ENCODE data around the gene ST6GAL1. TPM values are rescaled to one million over a fixed set of nuclear protein-coding genes. Genes with fewer than 3 reads are reported as not detected.
A peak's percentile ranks its signal among the peaks of the same experiment; 100 is the strongest.

ST6GAL1 gene
- total RNA-seq, 1 experiment from 2014 or later: 74.2 TPM

DNA sequence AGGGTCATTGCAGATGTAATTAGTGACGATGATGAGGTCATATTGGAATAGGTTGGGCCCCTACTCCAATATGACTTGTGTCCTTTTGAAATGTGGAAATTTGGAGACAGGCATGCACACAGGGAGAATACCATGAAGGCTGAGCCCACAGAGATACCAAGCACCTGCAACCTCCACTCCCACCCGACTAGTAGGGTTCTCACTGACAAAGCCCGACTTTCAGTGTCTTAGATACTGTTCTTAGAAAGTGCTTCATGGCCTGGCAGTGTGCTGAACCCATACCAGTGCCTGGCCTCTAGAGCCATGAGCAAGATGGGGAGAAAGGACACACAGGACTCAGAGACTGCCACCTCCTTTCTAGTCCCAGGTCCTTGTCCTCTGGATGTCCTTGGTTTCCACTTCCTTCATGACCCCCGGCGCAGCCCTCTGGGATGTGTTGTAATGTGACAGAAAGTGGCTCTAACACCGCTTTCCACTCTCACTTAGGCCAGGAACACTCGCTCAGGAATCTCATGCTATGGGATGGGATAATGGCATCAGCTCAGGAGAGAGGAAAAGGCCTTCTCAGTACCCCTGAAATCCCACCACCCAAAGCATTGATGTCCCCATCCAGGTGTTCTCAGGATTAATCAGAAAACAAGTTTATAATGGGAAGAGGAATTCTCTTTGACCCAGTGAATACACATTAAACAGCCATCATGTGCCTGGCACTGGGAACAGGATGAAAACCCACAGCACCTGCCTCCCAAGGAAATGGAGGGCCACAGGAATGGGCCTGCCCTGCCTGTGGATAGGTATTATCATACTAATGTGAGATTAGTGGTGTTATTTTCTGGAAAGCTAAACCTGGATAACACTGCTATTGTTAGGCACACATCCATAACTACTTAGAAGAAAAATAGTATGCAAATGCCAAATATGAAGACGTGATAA lies 149.0 kb downstream of the ST6GAL1 start:
- intact Hi-C loops (cut with micrococcal nuclease; ENCODE audit: unreplicated experiment): no loop called here
- no TSS peak for BruUV-seq (replicated peaks)
- ChIA-PET POLR2A (ENCODE audit: low non-redundant PET) (no interaction called here), CTCF (interaction anchor here (0.6 kb wide), 1 partner anchor 141 kb away, joined by 4 read pairs; no protein-coding TSS in a partner anchor)
- peaks cover 20% of the 10 kb centered on the region for H3K4me1 ChIP-seq (ENCODE audit: insufficient read depth, low read length, poor library complexity, severe bottlenecking)
- peaks cover 15% of the 10 kb centered on the region for H3K36me3 ChIP-seq (ENCODE audit: insufficient read depth, low read length, poor library complexity, severe bottlenecking)
- H3K9me3 ChIP-seq (ENCODE audit: low read depth, low read length, poor library complexity, severe bottlenecking): no peaks in the 10 kb centered on the region
- no peak for DNase-seq (ENCODE audit: low spot score)
- H3K4me3 ChIP-seq (ENCODE audit: low read depth, low read length, poor library complexity, severe bottlenecking): no peak overlapping the region
- H3K27me3 ChIP-seq (replicated peaks; ENCODE audit: insufficient read depth, low read depth, low read length, poor library complexity): no peaks in the 10 kb centered on the region
- no peak for TF ChIP-seq EZH2 (IDR thresholded peaks at IDR 0.05; ENCODE audit: borderline replicate concordance, low read depth, low read length, poor library complexity, severe bottlenecking)
- TF ChIP-seq CTCF (conservative IDR thresholded peaks at IDR 0.05; ENCODE audit: low read depth, low read length): no peak
- no peak overlapping the region for H3K27ac ChIP-seq (ENCODE audit: low read depth, low read length, poor library complexity, severe bottlenecking)

DNA sequence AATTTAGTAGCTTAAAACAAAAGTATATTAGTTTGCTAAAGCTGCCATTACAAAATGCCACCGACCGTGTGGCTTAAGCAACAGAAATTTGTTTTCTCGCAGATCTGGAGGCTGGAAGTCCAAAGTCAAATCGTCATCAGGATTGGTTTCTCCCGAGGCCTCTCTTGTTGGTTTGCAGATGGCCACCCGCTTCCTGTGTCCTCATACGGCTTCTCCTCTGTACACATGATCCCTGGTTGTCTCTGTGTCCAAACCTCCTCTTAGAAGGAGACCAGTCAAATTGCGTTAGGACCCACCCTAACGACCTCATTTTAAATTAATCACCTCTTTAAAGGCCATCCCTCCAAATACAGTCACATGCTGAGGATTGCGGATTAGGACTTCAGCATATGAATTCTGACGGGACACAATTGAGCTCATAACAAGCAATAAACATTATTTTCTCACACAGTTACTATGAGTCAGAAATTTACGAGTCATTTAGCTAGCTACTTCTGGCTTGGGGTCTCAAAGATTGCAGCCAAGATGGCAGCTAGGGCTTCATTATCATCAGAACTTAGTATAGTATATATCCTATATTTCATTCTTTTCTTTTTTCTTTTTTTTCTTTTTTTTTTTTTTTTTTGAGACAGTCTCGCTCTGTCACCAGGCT lies 150.6 kb downstream of the ST6GAL1 start:
- no TSS peak for BruUV-seq (replicated peaks)
- ChIA-PET POLR2A (ENCODE audit: low non-redundant PET) (interaction anchor here (0.5 to 0.7 kb wide), 3 partner anchors 16 to 95 kb away, joined by 3 to 14 read pairs (median 5); no protein-coding TSS in a partner anchor), CTCF (interaction anchor here (0.5 kb wide), 1 partner anchor 84 kb away, joined by 6 read pairs; no protein-coding TSS in a partner anchor)

More for the DNA sequence above, 150.6 kb downstream of the ST6GAL1 start:
- peaks cover 32% of the 10 kb centered on the region for H3K4me1 ChIP-seq (ENCODE audit: insufficient read depth, low read length, poor library complexity, severe bottlenecking)
- H3K36me3 ChIP-seq (ENCODE audit: insufficient read depth, low read length, poor library complexity, severe bottlenecking): peaks cover 11% of the 10 kb centered on the region
- H3K27ac ChIP-seq (ENCODE audit: low read depth, low read length, poor library complexity, severe bottlenecking): peak overlapping the region; percentile 18
- no peaks in the 10 kb centered on the region for H3K9me3 ChIP-seq (ENCODE audit: low read depth, low read length, poor library complexity, severe bottlenecking)
- no peak for TF ChIP-seq CTCF (conservative IDR thresholded peaks at IDR 0.05; ENCODE audit: low read depth, low read length)
- no peak for TF ChIP-seq EZH2 (IDR thresholded peaks at IDR 0.05; ENCODE audit: borderline replicate concordance, low read depth, low read length, poor library complexity, severe bottlenecking)
- no peaks in the 10 kb centered on the region for H3K27me3 ChIP-seq (replicated peaks; ENCODE audit: insufficient read depth, low read depth, low read length, poor library complexity)
- no peak overlapping the region for H3K4me3 ChIP-seq (ENCODE audit: low read depth, low read length, poor library complexity, severe bottlenecking)
- intact Hi-C loops (cut with micrococcal nuclease; ENCODE audit: unreplicated experiment): no loop called here
- peak; percentile 34 for DNase-seq (ENCODE audit: low spot score)

Measured in A673 (cell line).